ENCODE data around the gene SOWAHA. TPM values are rescaled to one million over a fixed set of nuclear protein-coding genes. Genes with fewer than 3 reads are reported as not detected.

Gene SOWAHA
- total RNA-seq, 1 donor from 2014 or later: not detected

- TF ChIP-seq CTCF (IDR thresholded peaks at IDR 0.05) (no peak), EZH2phosphoT487 (IDR thresholded peaks at IDR 0.05) (no peak), EZH2 (IDR thresholded peaks at IDR 0.05) (no peak)
- H3K4me1 Mint-ChIP-seq: peaks cover 13% of the 10 kb centered on the region
- Histone ChIP-seq H3K27me3 (no peaks in the 10 kb centered on the region), H3F3A (ENCODE audit: low read depth) (peaks cover 14% of the 10 kb centered on the region), H4K20me1 (ENCODE audit: low read depth) (peaks cover 8% of the 10 kb centered on the region), H3K27ac (no peak overlapping the region), H3K4me2 (no peak overlapping the region), H3K9me3 (ENCODE audit: low read depth) (no peaks in the 10 kb centered on the region), H3K36me3 (no peaks in the 10 kb centered on the region), H3K4me3 (no peak overlapping the region), H3K79me2 (ENCODE audit: low read depth) (no peaks in the 10 kb centered on the region), H3K9ac (no peak overlapping the region), H3K4me1 (peaks cover 16% of the 10 kb centered on the region), H2AFZ (replicated peaks) (no peak overlapping the region)
- H3K36me3 Mint-ChIP-seq: peaks cover 9% of the 10 kb centered on the region
- H3K4me3 Mint-ChIP-seq: no peak overlapping the region
- H3K9me3 Mint-ChIP-seq: no peaks in the 10 kb centered on the region
- no peak for DNase-seq (ENCODE audit: low spot score)
- H3K27ac Mint-ChIP-seq: no peak overlapping the region
- peaks cover 4% of the 10 kb centered on the region for H3K27me3 Mint-ChIP-seq (ENCODE audit: insufficient read depth, low read depth)
Measured at GRCh38 chr5:132767150-132767549, 46.0 kb upstream of the SOWAHA start.

GRCh38 chr5:132768485-132768868 is 44.6 kb upstream of the SOWAHA start:
- no peak overlapping the region for H3K4me2 ChIP-seq
- H3K9me3 ChIP-seq (ENCODE audit: low read depth): no peaks in the 10 kb centered on the region
- no peak overlapping the region for H3K27ac ChIP-seq
- Mint-ChIP-seq H3K4me3 (no peak overlapping the region), H3K4me1 (peaks cover 24% of the 10 kb centered on the region), H3K9me3 (no peaks in the 10 kb centered on the region), H3K27ac (no peak overlapping the region), H3K27me3 (ENCODE audit: insufficient read depth, low read depth) (peaks cover 2% of the 10 kb centered on the region), H3K36me3 (peaks cover 7% of the 10 kb centered on the region)
- H4K20me1 ChIP-seq (ENCODE audit: low read depth): peaks cover 8% of the 10 kb centered on the region
- no peak overlapping the region for H2AFZ ChIP-seq (replicated peaks)
- no peaks in the 10 kb centered on the region for H3K27me3 ChIP-seq
- peaks cover 16% of the 10 kb centered on the region for H3K4me1 ChIP-seq
- no peak overlapping the region for H3K4me3 ChIP-seq
- no peak overlapping the region for H3K9ac ChIP-seq
- DNase-seq (ENCODE audit: low spot score): no peak
- H3K79me2 ChIP-seq (ENCODE audit: low read depth): no peaks in the 10 kb centered on the region
- peaks cover 14% of the 10 kb centered on the region for H3F3A ChIP-seq (ENCODE audit: low read depth)
- no peak for TF ChIP-seq EZH2 (IDR thresholded peaks at IDR 0.05)
- no peak for TF ChIP-seq CTCF (IDR thresholded peaks at IDR 0.05)
- no peak for TF ChIP-seq EZH2phosphoT487 (IDR thresholded peaks at IDR 0.05)
- no peaks in the 10 kb centered on the region for H3K36me3 ChIP-seq

GRCh38 chr5:132770476-132771159 is 42.5 kb upstream of the SOWAHA start:
- peaks cover 15% of the 10 kb centered on the region for H3F3A ChIP-seq (ENCODE audit: low read depth)
- H3K9ac ChIP-seq: no peak overlapping the region
- H3K27ac ChIP-seq: peak overlapping the region; percentile 15
- H3K9me3 Mint-ChIP-seq: no peaks in the 10 kb centered on the region
- H3K4me1 ChIP-seq: peaks cover 23% of the 10 kb centered on the region
- H3K27me3 ChIP-seq: peaks cover 7% of the 10 kb centered on the region
- peaks cover 6% of the 10 kb centered on the region for H3K79me2 ChIP-seq (ENCODE audit: low read depth)
- peak; percentile 37 for DNase-seq (ENCODE audit: low spot score)
- H4K20me1 ChIP-seq (ENCODE audit: low read depth): peaks cover 17% of the 10 kb centered on the region
- no peaks in the 10 kb centered on the region for H3K36me3 ChIP-seq
- TF ChIP-seq EZH2phosphoT487 (IDR thresholded peaks at IDR 0.05) (no peak), EZH2 (IDR thresholded peaks at IDR 0.05) (no peak), CTCF (IDR thresholded peaks at IDR 0.05) (no peak)
- H3K4me1 Mint-ChIP-seq: peaks cover 43% of the 10 kb centered on the region
- H3K4me2 ChIP-seq: peak overlapping the region; percentile 2
- H3K4me3 Mint-ChIP-seq: no peak overlapping the region
- no peak overlapping the region for H3K27ac Mint-ChIP-seq
- H3K27me3 Mint-ChIP-seq (ENCODE audit: insufficient read depth, low read depth): peaks cover 4% of the 10 kb centered on the region
- no peak overlapping the region for H2AFZ ChIP-seq (replicated peaks)
- peaks cover 2% of the 10 kb centered on the region for H3K36me3 Mint-ChIP-seq
- H3K9me3 ChIP-seq (ENCODE audit: low read depth): no peaks in the 10 kb centered on the region
- H3K4me3 ChIP-seq: no peak overlapping the region
